Body of pancreas (tissue), 4 donors: Measurements from ENCODE around the gene MYCBP2.

Source experiments
- POLR2A ChIP-seq, 3 donors: fragments of 450-650 bp; IDR thresholded peaks; one replicate each; pipeline ENCODE4 v1.6.1; 2016; ENCODE audit warnings: antibody characterized with exemption in 3 of 3, mild to moderate bottlenecking in 2 of 3
- TF ChIP-seq, protein P1 (sequence below), 7 experiments: fragments of 450-650 bp in 4 of 7; fragments of 200-600 bp in 3 of 7; sonication (generic) in 3 of 7; IDR thresholded peaks; one replicate each; pipeline ENCODE4 v1.5.1; 2016 to 2019; ENCODE audit warnings: antibody characterized with exemption in 7 of 7

DNA sequence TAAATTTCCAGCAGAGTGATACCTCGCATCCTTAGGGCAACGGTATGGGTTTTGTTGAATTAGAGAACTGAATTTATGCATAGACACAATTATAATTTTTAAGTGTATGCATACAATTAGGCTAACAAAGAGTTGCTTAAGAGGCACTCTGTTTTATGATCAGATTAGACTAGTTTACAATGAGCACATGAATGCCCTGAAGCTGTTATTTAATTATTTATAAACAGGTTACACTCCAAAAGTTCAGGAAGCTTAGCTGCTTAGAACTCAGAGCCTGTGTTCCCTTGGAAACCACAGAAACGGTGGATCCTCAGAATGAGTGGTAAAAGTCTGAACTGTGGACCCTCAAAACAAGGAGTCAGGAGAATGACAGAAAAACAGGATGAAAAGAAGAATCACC, 227.5 kb downstream of the MYCBP2 start:
- TF ChIP-seq, protein P1, sequence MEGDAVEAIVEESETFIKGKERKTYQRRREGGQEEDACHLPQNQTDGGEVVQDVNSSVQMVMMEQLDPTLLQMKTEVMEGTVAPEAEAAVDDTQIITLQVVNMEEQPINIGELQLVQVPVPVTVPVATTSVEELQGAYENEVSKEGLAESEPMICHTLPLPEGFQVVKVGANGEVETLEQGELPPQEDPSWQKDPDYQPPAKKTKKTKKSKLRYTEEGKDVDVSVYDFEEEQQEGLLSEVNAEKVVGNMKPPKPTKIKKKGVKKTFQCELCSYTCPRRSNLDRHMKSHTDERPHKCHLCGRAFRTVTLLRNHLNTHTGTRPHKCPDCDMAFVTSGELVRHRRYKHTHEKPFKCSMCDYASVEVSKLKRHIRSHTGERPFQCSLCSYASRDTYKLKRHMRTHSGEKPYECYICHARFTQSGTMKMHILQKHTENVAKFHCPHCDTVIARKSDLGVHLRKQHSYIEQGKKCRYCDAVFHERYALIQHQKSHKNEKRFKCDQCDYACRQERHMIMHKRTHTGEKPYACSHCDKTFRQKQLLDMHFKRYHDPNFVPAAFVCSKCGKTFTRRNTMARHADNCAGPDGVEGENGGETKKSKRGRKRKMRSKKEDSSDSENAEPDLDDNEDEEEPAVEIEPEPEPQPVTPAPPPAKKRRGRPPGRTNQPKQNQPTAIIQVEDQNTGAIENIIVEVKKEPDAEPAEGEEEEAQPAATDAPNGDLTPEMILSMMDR (IDR thresholded peaks at IDR 0.05) = no peak
- no peak for TF ChIP-seq POLR2A (IDR thresholded peaks at IDR 0.05)
